OCI-LY7 (cell line): ENCODE measurements around the gene MADD. TPM values are rescaled to one million over a fixed set of nuclear protein-coding genes. Genes with fewer than 3 reads are reported as not detected.

Experiments
- Bru-seq: library from RNA; stranded (reverse); fragments of 400-500 nt; gene quantifications from one replicate; lab custom pipeline; 2021; lab: Mats Ljungman, UMichigan
- BruChase-seq, 2 experiments: library from RNA; stranded (reverse); fragments of 400-500 nt; gene quantifications; one replicate each; lab custom pipeline; 2021; lab: Mats Ljungman, UMichigan
- BruUV-seq: library from RNA; stranded (reverse); fragments of 400-500 nt; replicated peaks from 2 replicates; lab custom pipeline; 2021; lab: Mats Ljungman, UMichigan
- CTCF ChIA-PET: fragments of 300-600 bp; sonication (Branson Sonifier 250); formaldehyde crosslinking; loops from one replicate; lab custom pipeline; 2022; ENCODE audit warnings: antibody characterized with exemption; ENCODE audit not compliant: unreplicated experiment; lab: Charles Lee
- POLR2A ChIA-PET: fragments of 300-600 bp; sonication (Branson Sonifier 250); formaldehyde crosslinking; loops from one replicate; lab custom pipeline; 2022; ENCODE audit warnings: antibody characterized with exemption; lab: Charles Lee
- DNase-seq: peaks from one replicate; pipeline ENCODE4 v3.0.0-alpha.2; 2015; ENCODE audit warnings: low spot score
- H2AFZ ChIP-seq: fragments of 200-600 bp; sonication (generic), shearing (Covaris generic); 2 replicates; pipeline ENCODE4 v1.6.1; 2014; ENCODE audit warnings: mild to moderate bottlenecking, antibody characterized with exemption, low read length, moderate library complexity
- H3K27ac ChIP-seq: fragments of 200-600 bp; sonication (generic); 2 replicates; pipeline ENCODE4 v1.5.1; 2014; ENCODE audit warnings: mixed run types, low read depth, mild to moderate bottlenecking, moderate library complexity, low read length, inconsistent platforms; ENCODE audit not compliant: poor library complexity, severe bottlenecking
- H3K36me3 ChIP-seq: fragments of 200-600 bp; sonication (generic); 2 replicates; pipeline ENCODE4 v1.6.1; 2014; ENCODE audit warnings: mild to moderate bottlenecking, antibody characterized with exemption, low read length, moderate library complexity, mixed read lengths; ENCODE audit not compliant: insufficient read depth
- H3K4me1 ChIP-seq: fragments of 200-600 bp; sonication (generic); 2 replicates; pipeline ENCODE4 v1.5.1; 2014; ENCODE audit warnings: mild to moderate bottlenecking, low read length; ENCODE audit not compliant: insufficient read depth, poor library complexity, severe bottlenecking
- H3K4me2 ChIP-seq: fragments of 200-600 bp; sonication (generic); 2 replicates; pipeline ENCODE4 v1.6.1; 2014; ENCODE audit warnings: mild to moderate bottlenecking, low read length
- H3K4me3 ChIP-seq: fragments of 200-600 bp; sonication (generic); 2 replicates; pipeline ENCODE4 v1.5.1; 2014; ENCODE audit warnings: mild to moderate bottlenecking, low read depth, low read length; ENCODE audit not compliant: poor library complexity, severe bottlenecking
- H3K79me2 ChIP-seq: fragments of 200-600 bp; sonication (generic); 2 replicates; pipeline ENCODE4 v1.6.1; 2016; ENCODE audit warnings: low read depth, mild to moderate bottlenecking, low read length, moderate library complexity, mixed read lengths; ENCODE audit not compliant: insufficient read depth
- H3K9me2 ChIP-seq: fragments of 200-600 bp; sonication (generic); 2 replicates; pipeline ENCODE4 v1.6.1; 2016; ENCODE audit warnings: mild to moderate bottlenecking, low read length, mixed read lengths; ENCODE audit not compliant: insufficient read depth
- H3K9me3 ChIP-seq: fragments of 200-600 bp; sonication (generic); 2 replicates; pipeline ENCODE4 v1.6.1; 2014; ENCODE audit warnings: mild to moderate bottlenecking, mixed run types, low read length, mixed read lengths
- H4K20me1 ChIP-seq: fragments of 200-600 bp; sonication (generic); 2 replicates; pipeline ENCODE4 v1.6.1; 2014; ENCODE audit warnings: mild to moderate bottlenecking, antibody characterized with exemption, low read length, moderate library complexity, mixed read lengths; ENCODE audit not compliant: insufficient read depth
- EZH2phosphoT487 ChIP-seq: fragments of 200-600 bp; sonication (generic); IDR thresholded peaks from 2 replicates; pipeline ENCODE4 v1.6.1; 2018; ENCODE audit warnings: low read depth, borderline replicate concordance, mild to moderate bottlenecking, mixed run types, antibody characterized with exemption, low read length, moderate library complexity, mixed read lengths
- intact Hi-C: fragments of 100-400 bp; cut with micrococcal nuclease; formaldehyde crosslinking; loops from one replicate; pipeline ENCODE4 v1.10.0; 2022; ENCODE audit not compliant: unreplicated experiment
- long read RNA-seq: library from polyadenylated mRNA; stranded (forward); transcript quantifications from one replicate; pipeline ENCODE4 v2.0.0, GENCODE V29; 2022
- total RNA-seq, 2 experiments: library from RNA; depleted of rRNA in 1 of 2; stranded (reverse); fragments of >200 nt in 1 of 2; shearing (Covaris generic) in 1 of 2; gene quantifications; 2 replicates each; pipeline ENCODE4 v1.2.3, GENCODE V29; 2014 to 2022
- TF ChIP-seq, protein P1 (sequence below): fragments of 200-600 bp; sonication (generic); conservative IDR thresholded peaks from 2 replicates; pipeline ENCODE4 v1.5.1; 2014; ENCODE audit warnings: mild to moderate bottlenecking, antibody characterized with exemption, low read length, moderate library complexity, mixed read lengths

The MADD gene
- total RNA-seq (2014; rRNA removed; shearing (Covaris generic)), result 32.1 and 36.6 TPM in 2 replicates
- 47.8 and 48.8 TPM in 2 replicates for total RNA-seq (2022)
- percentile 69 among the genes with signal in this experiment for Bru-seq, nascent RNA
- percentile 72 among the genes with signal in this experiment for BruChase-seq, experiment 1, labeled RNA remaining after a 6-hour chase
- percentile 76 among the genes with signal in this experiment for BruChase-seq, experiment 2, labeled RNA remaining after a 2-hour chase
- long read RNA-seq, full-length matches to known transcripts, result 4 of 42 reads
- long read RNA-seq, partial matches to known transcripts, result 14 of 42 reads
- long read RNA-seq, other reads (novel, unspliced or antisense), result 24 of 42 reads

DNA sequence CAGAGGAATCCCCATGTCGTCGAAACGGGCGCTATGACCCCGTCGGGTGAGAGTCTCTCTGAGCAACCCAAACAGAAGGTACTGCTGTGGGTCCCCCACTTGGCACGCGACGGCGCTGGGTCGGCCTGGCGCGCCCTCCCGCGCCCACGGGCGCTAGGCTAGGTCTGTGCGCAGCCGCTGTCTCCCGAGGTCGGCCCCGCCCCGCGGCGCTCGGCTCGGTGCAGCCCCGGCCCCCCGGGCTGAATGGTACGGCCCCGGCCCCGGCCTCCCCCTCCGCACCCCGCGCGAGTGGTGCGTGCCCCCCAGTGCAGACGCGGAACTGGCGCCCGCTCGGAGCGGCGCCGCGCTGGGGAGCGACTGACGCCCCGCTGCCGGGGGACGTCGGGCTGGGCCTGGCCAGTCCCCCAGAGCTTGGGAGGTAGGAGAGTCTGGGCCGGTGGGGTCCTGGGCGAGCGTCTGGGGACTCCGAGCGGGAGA is at the start of gene MADD:
Gene MADD, plus strand, starts transcription at position 305 of the 477 bp plus-strand sequence.
- H3K4me1 ChIP-seq, result peaks cover 53% of the 10 kb centered on the region
- H3K36me3 ChIP-seq, result peaks cover 13% of the 10 kb centered on the region
- peaks cover 24% of the 10 kb centered on the region; the same call in 1 of the 2 replicates for H4K20me1 ChIP-seq
- peak within 1 kb of the TSS; percentile 78 for H3K4me3 ChIP-seq
- TF ChIP-seq EZH2phosphoT487, result no peak
- TF ChIP-seq, protein P1, sequence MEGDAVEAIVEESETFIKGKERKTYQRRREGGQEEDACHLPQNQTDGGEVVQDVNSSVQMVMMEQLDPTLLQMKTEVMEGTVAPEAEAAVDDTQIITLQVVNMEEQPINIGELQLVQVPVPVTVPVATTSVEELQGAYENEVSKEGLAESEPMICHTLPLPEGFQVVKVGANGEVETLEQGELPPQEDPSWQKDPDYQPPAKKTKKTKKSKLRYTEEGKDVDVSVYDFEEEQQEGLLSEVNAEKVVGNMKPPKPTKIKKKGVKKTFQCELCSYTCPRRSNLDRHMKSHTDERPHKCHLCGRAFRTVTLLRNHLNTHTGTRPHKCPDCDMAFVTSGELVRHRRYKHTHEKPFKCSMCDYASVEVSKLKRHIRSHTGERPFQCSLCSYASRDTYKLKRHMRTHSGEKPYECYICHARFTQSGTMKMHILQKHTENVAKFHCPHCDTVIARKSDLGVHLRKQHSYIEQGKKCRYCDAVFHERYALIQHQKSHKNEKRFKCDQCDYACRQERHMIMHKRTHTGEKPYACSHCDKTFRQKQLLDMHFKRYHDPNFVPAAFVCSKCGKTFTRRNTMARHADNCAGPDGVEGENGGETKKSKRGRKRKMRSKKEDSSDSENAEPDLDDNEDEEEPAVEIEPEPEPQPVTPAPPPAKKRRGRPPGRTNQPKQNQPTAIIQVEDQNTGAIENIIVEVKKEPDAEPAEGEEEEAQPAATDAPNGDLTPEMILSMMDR, result peak; percentile 36; the same call in 1 of the 2 replicates
- ChIA-PET POLR2A (interaction anchor here (0.6 to 0.7 kb wide), 2 partner anchors 131 to 426 kb away, joined by 3 to 4 read pairs; no protein-coding TSS in a partner anchor), CTCF (no interaction called here)
- peak; percentile 96 for DNase-seq
- no peaks in the 10 kb centered on the region for H3K9me3 ChIP-seq
- no TSS peak for BruUV-seq
- H3K79me2 ChIP-seq, result peaks cover 41% of the 10 kb centered on the region
- intact Hi-C loops, result loop anchor here (1.0 to 5.0 kb wide), 9 partner anchors 51 to 582 kb away; partner anchors contain the start of genes DDB2, PSMC3 and SLC39A13
- H2AFZ ChIP-seq, result peak within 1 kb of the TSS; percentile 70
- peak within 1 kb of the TSS; percentile 78 for H3K27ac ChIP-seq
- H3K4me2 ChIP-seq, result peak within 1 kb of the TSS; percentile 86
- H3K9me2 ChIP-seq, result no peaks in the 10 kb centered on the region

DNA sequence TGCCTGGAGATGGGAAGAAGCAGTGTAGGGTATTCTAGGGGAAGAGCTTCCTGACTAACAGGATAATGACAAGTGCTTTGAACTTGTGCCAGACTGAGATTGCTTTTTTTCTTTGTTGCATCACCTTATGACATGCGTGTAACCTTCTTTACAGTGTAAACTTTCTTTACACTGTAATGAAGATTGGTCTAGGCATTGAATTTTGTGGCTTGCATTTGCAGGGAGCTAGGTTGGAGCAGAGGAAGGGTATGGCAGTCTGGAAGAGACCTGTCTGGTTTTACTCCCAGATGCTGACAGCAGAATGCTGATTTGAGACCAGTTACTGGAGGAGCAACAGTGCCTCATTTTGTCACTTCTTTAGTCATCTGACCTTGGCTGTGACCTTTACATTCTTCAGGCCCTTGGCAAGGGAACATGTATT is 49.5 kb upstream of the MADD start:
- intact Hi-C loops, result no loop called here
- BruUV-seq, result no TSS peak
- TF ChIP-seq EZH2phosphoT487, result no peak
- TF ChIP-seq, protein P1, result no peak
- peaks cover 5% of the 10 kb centered on the region; the same call in 1 of the 2 replicates for H3K9me3 ChIP-seq
- H3K4me1 ChIP-seq, result peaks cover 55% of the 10 kb centered on the region
- peak overlapping the region; percentile 5 for H3K27ac ChIP-seq
- no peak for DNase-seq
- H3K79me2 ChIP-seq, result no peaks in the 10 kb centered on the region
- CTCF ChIA-PET, result interaction anchor here (0.5 to 1.0 kb wide), 5 partner anchors 12 to 444 kb away, joined by 3 read pairs; partner anchors contain the start of gene SPI1
- H3K36me3 ChIP-seq, result peaks cover 10% of the 10 kb centered on the region
- peak overlapping the region; percentile 14; the same call in 1 of the 2 replicates for H2AFZ ChIP-seq
- POLR2A ChIA-PET, result interaction anchor here (0.6 to 2.7 kb wide), 9 partner anchors 8 to 376 kb away, joined by 3 to 16 read pairs (median 3); partner anchors contain the start of gene ACP2
- H3K4me3 ChIP-seq, result no peak overlapping the region
- peak overlapping the region; percentile 39 for H3K4me2 ChIP-seq
- H3K9me2 ChIP-seq, result no peaks in the 10 kb centered on the region
- no peaks in the 10 kb centered on the region for H4K20me1 ChIP-seq
